Amniotic epithelial cell (primary cell): ENCODE results near the gene LIPC.

Experiments used
- DNase-seq: peaks from one replicate; pipeline ENCODE4 v3.0.0-alpha.2; 2010; ENCODE audit warnings: low read depth

LIPC gene

DNA sequence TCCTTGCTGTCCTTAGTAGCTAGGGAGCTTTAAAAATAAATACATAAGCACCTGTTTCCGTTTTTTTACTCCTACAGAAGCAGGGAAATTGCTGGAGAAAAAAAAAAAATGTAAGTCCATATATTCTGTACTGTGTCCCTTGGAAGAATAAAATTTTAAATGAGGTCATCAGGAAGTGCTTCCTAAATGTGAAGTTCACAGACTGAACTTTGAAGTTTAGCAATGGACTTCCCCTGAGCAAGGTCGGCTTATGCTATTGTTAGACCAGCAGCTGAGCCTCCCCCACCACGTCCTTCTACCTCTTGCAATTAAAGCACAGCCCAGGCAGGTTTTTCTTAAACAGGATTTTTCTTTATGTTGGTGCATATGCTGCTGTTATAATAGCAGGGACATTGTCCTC is 26.3 kb downstream of the LIPC start:
- DNase-seq, result peak; percentile 25

DNA sequence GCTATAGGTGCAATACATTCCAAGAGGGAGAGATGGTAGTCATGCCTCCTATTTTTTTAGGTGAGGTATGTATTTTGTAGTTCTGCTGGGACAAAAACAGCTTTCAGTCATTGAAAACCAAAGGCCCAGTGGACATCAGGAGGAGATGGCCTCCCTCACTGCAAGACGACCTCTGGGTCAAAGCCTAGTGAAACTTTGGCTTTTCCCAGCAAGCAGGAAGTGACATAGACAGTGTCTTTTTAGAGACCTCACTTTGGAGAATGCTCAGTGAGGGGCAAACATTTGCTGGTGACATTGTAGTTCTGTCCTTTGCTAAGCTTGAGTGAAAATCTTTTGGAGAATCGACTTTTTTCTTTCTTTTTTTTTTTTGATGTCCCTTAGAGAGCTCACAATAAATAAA is 27.3 kb downstream of the LIPC start:
- no peak for DNase-seq

GRCh38 chr15:58459560-58459959 is 27.8 kb downstream of the LIPC start:
- DNase-seq, result no peak

- DNase-seq, result no peak
Measured at GRCh38 chr15:58460116-58460790, 28.5 kb downstream of the LIPC start.

GRCh38 chr15:58460872-58461271 is 29.1 kb downstream of the LIPC start:
- DNase-seq, result no peak

DNA sequence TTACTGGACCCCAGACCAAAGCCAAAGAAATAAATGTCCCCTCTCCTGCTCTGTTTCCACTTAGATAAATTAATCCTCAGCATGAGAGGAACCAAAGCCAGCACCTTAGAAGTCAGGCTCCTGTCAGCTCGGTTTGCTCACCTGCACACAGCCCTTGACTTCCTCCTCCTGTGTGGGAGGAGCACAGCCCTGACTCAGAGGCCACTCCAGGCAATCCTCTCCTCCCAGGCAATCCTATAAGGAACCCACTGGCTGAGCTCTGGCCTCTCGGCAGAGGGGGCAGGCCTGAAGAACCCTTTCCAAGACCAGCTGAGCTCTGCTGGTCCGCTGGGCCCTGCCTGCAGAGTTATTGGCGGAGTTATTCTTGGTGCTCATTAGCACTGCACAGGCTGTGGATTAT is 30.8 kb downstream of the LIPC start:
- peak; percentile 34 for DNase-seq

- DNase-seq, result no peak
Measured at GRCh38 chr15:58462973-58463663, 31.3 kb downstream of the LIPC start.

GRCh38 chr15:58463815-58464650 is 32.2 kb downstream of the LIPC start:
- DNase-seq, result peak; percentile 35

DNA sequence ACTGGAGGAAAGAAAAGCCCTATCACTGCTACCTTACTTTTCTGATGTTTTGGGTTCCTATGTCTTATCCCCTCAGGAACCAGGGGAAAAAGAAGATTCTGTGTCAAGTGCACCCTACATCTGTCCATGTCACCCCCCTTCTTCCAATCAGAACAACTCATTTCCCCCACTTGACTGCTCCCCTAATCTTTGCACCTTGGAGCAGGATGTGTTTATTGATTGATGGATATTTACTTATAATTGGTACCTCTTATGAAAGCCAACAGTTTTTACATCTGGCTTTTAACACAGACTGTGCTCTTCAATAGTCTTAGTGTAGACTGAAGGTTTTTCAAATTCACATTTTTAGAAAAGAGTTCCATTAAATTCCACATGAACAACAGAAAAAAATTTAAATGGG is 33.3 kb downstream of the LIPC start:
- DNase-seq, result no peak

DNA sequence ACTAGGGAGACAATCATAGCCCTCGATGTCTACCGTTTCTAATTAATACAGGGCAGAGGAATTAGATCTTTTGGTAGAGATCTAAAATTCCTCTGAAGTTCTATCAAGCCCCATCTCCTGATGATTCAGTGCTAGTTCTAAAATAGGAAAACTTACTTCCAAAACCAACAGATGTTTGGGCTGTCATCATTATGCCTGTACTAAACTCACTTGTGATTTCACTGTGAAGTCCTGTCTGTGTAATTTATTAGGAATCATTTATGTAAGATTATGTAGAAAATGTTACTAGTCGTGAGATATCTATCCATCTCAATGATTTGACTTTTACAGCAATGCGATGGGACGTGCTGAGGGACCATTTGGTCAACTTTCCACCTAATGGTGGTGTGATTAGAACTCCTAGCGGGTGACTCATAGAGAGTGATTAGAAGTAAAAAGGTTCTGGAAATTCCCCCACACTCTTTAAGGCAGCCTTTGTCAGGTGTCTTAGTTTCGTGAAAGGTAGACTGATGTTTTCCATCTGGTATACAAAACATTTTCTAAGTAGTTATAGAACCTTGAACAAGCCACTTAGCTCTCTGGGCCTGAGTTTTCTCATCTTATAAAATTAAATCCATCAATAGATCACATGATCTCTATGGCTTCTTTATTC is 34.2 kb downstream of the LIPC start:
- DNase-seq, result no peak

DNA sequence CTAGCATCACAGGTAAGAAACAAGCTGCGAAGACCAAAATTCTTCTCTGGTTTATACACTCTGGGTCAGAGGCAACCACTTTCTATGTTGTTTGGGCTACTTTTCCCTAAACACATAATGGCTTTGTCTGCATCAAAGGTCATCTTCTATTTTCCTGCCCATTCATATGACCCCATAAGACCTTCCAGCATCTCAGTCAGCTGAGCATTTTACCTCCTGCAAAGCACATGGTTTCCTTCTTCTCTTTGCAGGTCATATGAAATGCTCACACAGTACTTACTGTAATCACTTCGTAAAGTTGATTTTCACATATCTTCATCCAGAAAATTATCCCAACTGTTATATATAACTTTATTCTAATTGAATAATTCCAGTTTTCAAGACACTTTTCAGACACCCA is 34.8 kb downstream of the LIPC start:
- no peak for DNase-seq

GRCh38 chr15:58467121-58467721 is 35.4 kb downstream of the LIPC start:
- peak; percentile 68 for DNase-seq

DNA sequence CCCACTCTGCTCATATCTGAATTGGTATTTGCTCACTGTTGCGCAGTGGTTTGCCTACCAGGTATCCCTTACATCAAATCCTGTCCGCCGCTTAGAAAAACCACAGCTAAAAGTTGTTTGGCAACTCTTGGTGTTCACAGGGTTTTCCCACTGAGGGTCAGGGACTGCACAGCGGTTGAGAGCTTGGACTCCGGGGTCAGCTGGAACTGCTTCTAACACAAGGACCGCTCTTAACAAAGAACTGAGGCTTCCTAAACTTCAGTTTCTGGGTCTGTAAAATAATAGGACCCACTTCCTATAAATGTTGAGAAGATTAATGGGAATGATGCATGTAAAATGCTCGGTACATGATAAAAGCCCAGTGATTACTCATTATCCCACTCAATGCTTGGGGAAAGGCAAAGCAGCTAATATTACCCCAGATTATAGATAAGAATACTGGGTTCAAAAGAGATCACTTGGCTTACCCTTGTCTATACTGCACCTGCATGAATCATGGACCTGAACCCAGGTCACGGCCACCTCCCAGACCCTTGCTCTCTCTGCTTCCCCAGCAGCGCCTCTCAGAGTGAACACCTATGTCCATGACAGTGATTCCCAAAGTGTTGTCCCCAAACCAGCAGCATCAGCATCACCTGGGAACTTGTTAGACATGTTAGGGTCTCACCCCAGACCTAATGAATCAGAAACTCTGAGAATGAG is 36.1 kb downstream of the LIPC start:
- peak; percentile 85 for DNase-seq

DNA sequence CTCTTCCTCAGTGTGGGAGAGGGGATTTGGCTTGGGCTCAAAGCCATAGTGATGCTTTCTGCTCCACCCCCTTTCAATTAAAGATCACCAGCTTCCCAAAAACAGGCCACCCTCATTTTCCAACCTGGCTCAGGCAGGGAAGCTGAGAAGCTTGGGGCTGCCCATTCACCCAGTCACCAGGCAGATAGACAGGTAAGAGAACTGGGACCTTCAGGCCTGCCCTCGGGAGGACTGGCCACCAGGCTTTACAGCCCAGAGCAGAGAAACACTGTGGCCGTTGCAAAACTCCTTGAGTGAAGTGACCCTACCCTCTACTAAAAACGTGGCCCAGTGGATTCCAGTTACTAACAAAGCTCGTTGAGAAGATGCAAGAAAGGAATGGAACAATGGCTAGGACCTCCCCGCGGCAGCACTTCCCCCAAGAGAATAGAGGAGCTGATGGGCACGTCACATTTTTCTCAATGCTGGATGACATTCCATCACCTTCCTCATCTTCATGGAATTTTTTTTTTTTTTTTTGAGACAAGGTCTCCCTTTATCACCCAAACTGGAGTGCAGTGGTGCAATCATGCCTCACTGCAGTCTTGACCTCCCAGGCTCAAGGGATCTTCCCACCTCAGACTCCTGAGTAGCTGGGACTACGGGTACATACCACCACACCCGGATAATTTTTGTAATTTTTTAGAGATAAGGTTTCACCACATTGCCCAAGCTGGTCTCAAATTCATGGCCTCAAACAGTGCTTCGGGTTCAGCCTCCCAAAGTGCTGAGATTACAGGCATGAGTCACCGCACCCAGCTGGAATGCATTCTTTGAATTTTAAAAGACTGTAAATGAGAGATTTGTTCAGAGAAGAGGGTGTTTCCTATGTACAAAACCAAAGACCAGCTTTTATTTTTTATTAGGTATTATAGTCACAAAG is 37.9 kb downstream of the LIPC start:
- DNase-seq, result peak; percentile 99

DNA sequence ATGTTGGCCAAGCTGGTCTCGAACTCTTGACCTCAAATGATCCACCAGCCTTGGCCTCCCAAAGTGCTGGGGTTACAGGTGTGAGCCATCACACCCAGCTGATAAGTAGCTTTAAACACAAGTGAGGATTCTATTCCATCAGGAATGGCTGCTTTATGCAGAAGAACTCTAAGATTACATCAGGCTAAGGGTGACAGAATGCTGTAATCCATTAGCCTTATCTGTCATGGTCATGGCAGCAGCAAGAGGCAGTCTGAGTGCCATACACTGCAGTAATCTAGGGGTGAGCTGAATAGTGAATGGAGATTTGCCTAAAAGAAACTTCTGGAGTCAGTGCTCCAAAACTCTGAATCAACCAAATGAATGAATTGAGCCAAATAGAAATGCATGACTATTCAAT is 39.6 kb downstream of the LIPC start:
- DNase-seq, result no peak

GRCh38 chr15:58472221-58472620 is 40.4 kb downstream of the LIPC start:
- no peak for DNase-seq

DNA sequence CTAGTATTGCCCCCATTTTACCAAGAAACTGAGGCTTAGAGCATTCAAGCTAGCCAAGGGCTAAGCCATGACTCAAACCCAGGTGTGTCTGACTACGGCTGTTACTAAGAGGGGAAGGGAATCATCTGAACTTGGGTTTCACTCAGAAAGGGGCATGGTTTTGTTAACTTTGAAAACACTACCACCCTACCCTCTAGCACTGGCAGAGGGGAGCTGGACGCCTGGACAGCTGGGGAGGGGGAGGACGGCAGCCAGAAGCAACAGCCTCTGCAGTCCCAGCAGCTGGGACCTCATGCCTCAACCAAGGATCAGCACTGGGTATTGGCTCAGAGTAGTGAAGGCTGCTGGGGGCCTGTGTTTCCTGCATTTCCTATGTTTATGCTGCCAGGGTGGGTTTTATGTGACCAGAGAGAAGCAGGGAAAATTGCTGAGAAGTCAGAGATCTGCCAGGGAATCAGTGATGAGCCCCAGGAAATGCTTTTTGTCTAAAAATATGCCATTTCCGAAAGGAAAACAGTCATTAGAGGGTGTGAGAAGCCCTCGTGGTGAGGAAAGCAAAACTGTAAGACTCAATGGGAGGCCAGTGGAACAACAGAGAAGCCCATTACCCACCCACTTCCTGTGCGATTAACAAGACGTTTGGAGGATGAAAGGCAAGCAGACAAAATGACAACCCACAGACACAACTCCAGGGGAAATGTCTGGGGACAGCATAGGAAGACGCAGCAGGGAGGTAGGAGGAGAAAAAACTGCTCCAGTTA is 41.2 kb downstream of the LIPC start:
- no peak for DNase-seq

GRCh38 chr15:58473724-58474123 is 41.9 kb downstream of the LIPC start:
- DNase-seq, result peak; percentile 92

DNA sequence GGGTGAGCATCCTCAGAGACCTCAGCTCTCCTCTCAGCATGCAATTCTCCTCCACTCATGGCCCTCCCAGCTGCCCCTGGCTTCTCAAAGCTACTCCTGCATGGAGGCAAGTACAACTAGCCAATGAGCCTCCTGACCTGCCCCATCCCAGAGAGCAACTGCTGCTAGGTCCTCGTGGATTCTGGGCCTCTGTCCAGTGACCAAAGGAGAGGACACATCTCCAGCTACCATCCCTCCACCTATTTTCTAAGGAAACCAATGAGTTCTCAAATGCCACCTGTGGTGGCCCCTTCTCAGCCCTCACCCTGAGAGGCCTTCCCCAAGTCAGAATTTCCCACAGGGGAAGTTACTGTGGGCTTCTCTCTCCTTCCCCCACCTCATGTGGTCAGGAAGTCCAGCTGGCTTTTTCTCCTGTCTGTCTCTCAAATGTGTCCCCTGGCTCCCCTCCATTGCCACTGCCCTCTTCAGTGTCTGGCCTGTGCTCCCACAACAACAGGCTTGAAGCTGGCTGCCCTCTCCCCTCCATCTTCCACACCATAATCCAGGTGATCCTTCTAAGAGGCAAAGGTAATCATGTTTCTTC is 43.0 kb downstream of the LIPC start:
- DNase-seq, result no peak
